Tibial nerve (tissue), 4 donors: Measurements from ENCODE around the gene CRISPLD2. TPM values are rescaled to one million over a fixed set of nuclear protein-coding genes. Genes with fewer than 3 reads are reported as not detected.
A peak's percentile ranks its signal among the peaks of the same experiment; 100 is the strongest.

Experiments
- DNase-seq, 2 donors: peaks; one replicate each; pipeline ENCODE4 v3.0.0-alpha.2; 2019; ENCODE audit warnings: low spot score in 2 of 2
- H3K27ac ChIP-seq, 4 donors: fragments of 200-600 bp; sonication (generic) in 3 of 4; one replicate each; pipeline ENCODE4 v1.5.1; 2017 to 2019; ENCODE audit warnings: mild to moderate bottlenecking in 1 of 4
- H3K27me3 ChIP-seq, 2 donors: fragments of 200-600 bp; sonication (generic) in 1 of 2; one replicate each; pipeline versions ENCODE4 v1.5.1 to v1.6.0; 2017 to 2019
- H3K36me3 ChIP-seq, 3 donors: fragments of 200-600 bp; sonication (generic); one replicate each; pipeline ENCODE4 v1.5.1; 2018 to 2019
- H3K4me1 ChIP-seq, 4 donors: fragments of 200-600 bp; sonication (generic) in 3 of 4; one replicate each; pipeline ENCODE4 v1.5.1; 2017 to 2019
- H3K4me3 ChIP-seq, 4 donors: fragments of 200-600 bp; sonication (generic) in 3 of 4; one replicate each; pipeline ENCODE4 v1.5.1; 2017 to 2019; ENCODE audit warnings: mild to moderate bottlenecking in 1 of 4, moderate library complexity in 1 of 4
- H3K9me3 ChIP-seq, 4 donors: fragments of 200-600 bp; sonication (generic) in 3 of 4; one replicate each; pipeline ENCODE4 v1.5.1; 2017 to 2019
- EP300 ChIP-seq, 2 donors: sonication (generic); formaldehyde crosslinking; IDR thresholded peaks; one replicate each; pipeline ENCODE4 v1.6.1; 2017; ENCODE audit warnings: antibody characterized with exemption in 2 of 2, mild to moderate bottlenecking in 1 of 2
- POLR2A ChIP-seq, 2 donors: fragments of 450-650 bp; IDR thresholded peaks; one replicate each; pipeline ENCODE4 v1.6.1; 2017; ENCODE audit warnings: antibody characterized with exemption in 2 of 2, mild to moderate bottlenecking in 2 of 2, moderate library complexity in 2 of 2
- WGBS, 2 donors: methylation state at CpG; one replicate each; pipeline ENCODE4 v1.1.5; 2018; 5-methylcytosine and 5-hydroxymethylcytosine counted together
- total RNA-seq, 4 donors: library from RNA; depleted of rRNA; stranded (reverse); fragments of >200 nt; gene quantifications; one replicate each; pipeline ENCODE4 v1.1.0, GENCODE V29; 2016
- TF ChIP-seq, protein P1 (sequence below), 5 experiments: fragments of 200-600 bp in 3 of 5; fragments of 450-650 bp in 2 of 5; sonication (generic) in 3 of 5; IDR thresholded peaks; one replicate each; pipeline ENCODE4 v1.5.1; 2016 to 2019; ENCODE audit warnings: antibody characterized with exemption in 5 of 5, mild to moderate bottlenecking in 3 of 5, moderate library complexity in 2 of 5

The CRISPLD2 gene
- total RNA-seq, 4 donors from 2014 or later: 136 to 232 (median 207) TPM

DNA sequence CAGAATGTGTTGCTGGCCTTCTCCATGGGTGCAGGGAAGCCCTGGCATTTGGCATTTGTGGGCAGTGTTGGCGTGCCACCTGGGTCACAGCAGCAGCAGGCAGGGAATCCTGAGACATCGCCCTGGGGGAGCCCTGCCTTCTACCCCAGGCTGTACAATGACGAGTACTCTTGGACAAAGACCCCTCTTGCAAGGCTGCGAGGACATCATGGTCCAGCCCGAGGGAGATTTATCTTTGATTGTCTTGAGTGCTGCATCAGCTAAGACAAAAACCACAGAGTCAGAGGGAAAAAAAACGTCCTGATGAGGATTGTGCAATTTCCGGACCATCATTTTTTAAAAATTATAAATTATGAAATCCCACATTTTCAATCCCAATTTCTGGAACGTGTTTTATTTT is 3.7 kb downstream of the CRISPLD2 start:
- TF ChIP-seq, protein P1, sequence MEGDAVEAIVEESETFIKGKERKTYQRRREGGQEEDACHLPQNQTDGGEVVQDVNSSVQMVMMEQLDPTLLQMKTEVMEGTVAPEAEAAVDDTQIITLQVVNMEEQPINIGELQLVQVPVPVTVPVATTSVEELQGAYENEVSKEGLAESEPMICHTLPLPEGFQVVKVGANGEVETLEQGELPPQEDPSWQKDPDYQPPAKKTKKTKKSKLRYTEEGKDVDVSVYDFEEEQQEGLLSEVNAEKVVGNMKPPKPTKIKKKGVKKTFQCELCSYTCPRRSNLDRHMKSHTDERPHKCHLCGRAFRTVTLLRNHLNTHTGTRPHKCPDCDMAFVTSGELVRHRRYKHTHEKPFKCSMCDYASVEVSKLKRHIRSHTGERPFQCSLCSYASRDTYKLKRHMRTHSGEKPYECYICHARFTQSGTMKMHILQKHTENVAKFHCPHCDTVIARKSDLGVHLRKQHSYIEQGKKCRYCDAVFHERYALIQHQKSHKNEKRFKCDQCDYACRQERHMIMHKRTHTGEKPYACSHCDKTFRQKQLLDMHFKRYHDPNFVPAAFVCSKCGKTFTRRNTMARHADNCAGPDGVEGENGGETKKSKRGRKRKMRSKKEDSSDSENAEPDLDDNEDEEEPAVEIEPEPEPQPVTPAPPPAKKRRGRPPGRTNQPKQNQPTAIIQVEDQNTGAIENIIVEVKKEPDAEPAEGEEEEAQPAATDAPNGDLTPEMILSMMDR (IDR thresholded peaks at IDR 0.05): no peak
- TF ChIP-seq EP300 (IDR thresholded peaks at IDR 0.05): peak in 1 of 2 donors; percentile 88
- Histone ChIP-seq H3K36me3 (no peaks in the 10 kb centered on the region), H3K9me3 (no peaks in the 10 kb centered on the region), H3K4me1 (peaks cover 0 to 75% (median 25%) of the 10 kb centered on the region in 4 donors), H3K4me3 (peak overlapping the region in 2 of 4 donors; percentile 7 to 60), H3K27me3 (no peaks in the 10 kb centered on the region), H3K27ac (peak overlapping the region; percentile 55 to 92 (median 84))
- 53 to 64% methylated on average over 8 of the region's 8 CpGs for WGBS, 2 donors
- no peak for DNase-seq

- Histone ChIP-seq H3K27me3 (no peaks in the 10 kb centered on the region), H3K27ac (peak overlapping the region; percentile 27 to 92 (median 65)), H3K4me3 (peak overlapping the region in 1 of 4 donors; percentile 60), H3K4me1 (peaks cover 0 to 79% (median 29%) of the 10 kb centered on the region in 4 donors), H3K36me3 (no peaks in the 10 kb centered on the region), H3K9me3 (no peaks in the 10 kb centered on the region)
- 66 to 76% methylated on average over 5 of the region's 5 CpGs for WGBS, 2 donors
- TF ChIP-seq, protein P1 (IDR thresholded peaks at IDR 0.05): no peak
- no peak for TF ChIP-seq POLR2A (IDR thresholded peaks at IDR 0.05)
- no peak for DNase-seq
Observed at GRCh38 chr16:84823926-84824325, 4.1 kb downstream of the CRISPLD2 start.

DNA sequence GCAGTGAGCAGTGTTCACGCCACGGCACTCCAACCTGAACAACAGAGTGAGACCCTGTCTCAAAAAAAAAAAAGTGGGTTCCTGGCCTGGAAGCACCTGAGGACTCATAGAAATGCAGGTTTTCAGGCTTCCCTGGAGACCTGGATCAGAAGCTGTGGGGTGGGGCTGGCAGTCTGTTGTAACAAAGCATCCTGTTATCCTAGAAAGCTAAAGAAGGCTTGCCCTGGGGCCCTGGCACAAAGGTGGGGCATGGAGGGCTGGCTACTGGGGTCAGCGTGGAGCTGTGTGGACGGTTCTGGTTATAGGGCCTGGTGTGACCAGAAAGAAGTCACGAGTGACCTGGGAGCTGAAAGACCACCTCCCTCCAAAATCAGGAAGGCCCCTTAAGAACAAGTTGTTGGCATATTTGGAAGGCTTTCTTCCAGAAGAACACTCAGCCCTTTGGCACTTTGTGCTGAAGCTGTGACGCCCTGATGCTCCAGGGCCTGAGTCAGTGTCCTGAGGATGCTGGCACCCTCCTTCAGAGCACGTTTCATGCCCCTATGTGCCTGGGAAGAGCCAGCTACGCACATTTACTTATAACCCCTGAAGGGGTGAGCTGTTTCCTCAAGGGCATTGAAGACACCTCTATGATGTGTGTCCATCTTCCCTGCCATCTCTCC is 6.2 kb downstream of the CRISPLD2 start:
- no peak for DNase-seq
- Histone ChIP-seq H3K4me1 (peaks cover 0 to 72% (median 29%) of the 10 kb centered on the region in 4 donors), H3K27me3 (no peaks in the 10 kb centered on the region), H3K9me3 (no peaks in the 10 kb centered on the region), H3K4me3 (no peak overlapping the region), H3K36me3 (no peaks in the 10 kb centered on the region), H3K27ac (peak overlapping the region; percentile 60 to 92 (median 70))
- TF ChIP-seq, protein P1 (IDR thresholded peaks at IDR 0.05): no peak
- TF ChIP-seq EP300 (IDR thresholded peaks at IDR 0.05) (no peak), POLR2A (IDR thresholded peaks at IDR 0.05) (no peak)
- WGBS, 2 donors: 85 to 86% methylated on average over 8 of the region's 8 CpGs

DNA sequence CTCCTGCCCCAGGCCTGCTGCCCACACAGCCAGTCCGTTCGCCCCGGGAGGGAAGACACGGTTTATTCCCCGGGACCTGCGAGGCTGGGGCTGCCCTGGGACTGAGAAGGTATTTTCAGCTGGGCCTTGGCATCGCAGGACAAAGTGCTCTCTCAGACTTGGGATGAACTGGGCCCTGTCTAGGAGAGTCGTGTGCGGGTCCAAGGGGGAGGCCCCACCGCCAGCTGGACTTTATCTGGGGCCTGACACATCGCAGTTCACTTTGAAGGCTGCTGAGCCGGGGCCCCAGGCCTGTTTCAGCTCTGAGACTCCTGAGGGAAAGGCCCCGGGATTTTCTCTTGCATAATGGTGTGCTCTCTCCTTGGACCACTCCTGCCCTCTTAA is 6.8 kb downstream of the CRISPLD2 start:
- Histone ChIP-seq H3K4me3 (no peak overlapping the region), H3K9me3 (no peaks in the 10 kb centered on the region), H3K36me3 (no peaks in the 10 kb centered on the region), H3K27me3 (no peaks in the 10 kb centered on the region), H3K4me1 (peaks cover 0 to 70% (median 27%) of the 10 kb centered on the region in 4 donors), H3K27ac (peak overlapping the region; percentile 60 to 92 (median 70))
- no peak for DNase-seq
- WGBS, 2 donors: 63 to 68% methylated on average over 13 of the region's 13 CpGs
- TF ChIP-seq, protein P1 (IDR thresholded peaks at IDR 0.05): no peak
- TF ChIP-seq EP300 (IDR thresholded peaks at IDR 0.05) (no peak), POLR2A (IDR thresholded peaks at IDR 0.05) (no peak)

DNA sequence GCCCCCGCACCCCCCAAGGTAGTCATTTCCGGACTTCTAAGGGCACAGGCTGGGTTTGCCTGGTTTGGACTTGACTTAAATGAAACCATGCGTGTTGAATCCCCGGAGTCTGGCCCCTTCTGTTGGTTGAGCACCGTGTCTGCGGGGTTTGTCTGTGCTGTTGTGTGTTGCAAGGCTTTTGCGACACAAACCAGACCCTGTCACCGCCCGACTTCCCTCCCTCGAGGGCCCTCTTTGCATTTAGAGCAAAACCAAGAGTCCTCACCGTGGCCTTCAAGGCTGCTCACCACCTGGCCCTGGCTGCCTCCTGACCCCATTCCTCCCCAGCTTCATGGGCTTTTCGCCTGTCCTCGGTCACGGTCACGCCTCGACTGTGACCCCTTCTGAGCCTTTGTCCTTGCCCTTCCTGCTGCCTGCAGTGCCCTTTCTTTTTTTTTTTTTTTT is 7.4 kb downstream of the CRISPLD2 start:
- no peak for DNase-seq
- 51 to 64% methylated on average over 12 to 16 of the region's 16 CpGs for WGBS, 2 donors
- Histone ChIP-seq H3K27me3 (no peaks in the 10 kb centered on the region), H3K9me3 (no peaks in the 10 kb centered on the region), H3K27ac (peak overlapping the region; percentile 60 to 92 (median 70)), H3K4me1 (peaks cover 0 to 70% (median 27%) of the 10 kb centered on the region in 4 donors), H3K4me3 (no peak overlapping the region), H3K36me3 (no peaks in the 10 kb centered on the region)
- TF ChIP-seq POLR2A (IDR thresholded peaks at IDR 0.05) (no peak), EP300 (IDR thresholded peaks at IDR 0.05) (no peak)
- TF ChIP-seq, protein P1 (IDR thresholded peaks at IDR 0.05): no peak
